ENCODE measurements around the gene GNAI1.
"Not testable (repeated sequence)": the region's sequence is repeated elsewhere in the genome, so short reads cannot be mapped to it uniquely, and the experiment has no call there.

GNAI1 gene

DNA sequence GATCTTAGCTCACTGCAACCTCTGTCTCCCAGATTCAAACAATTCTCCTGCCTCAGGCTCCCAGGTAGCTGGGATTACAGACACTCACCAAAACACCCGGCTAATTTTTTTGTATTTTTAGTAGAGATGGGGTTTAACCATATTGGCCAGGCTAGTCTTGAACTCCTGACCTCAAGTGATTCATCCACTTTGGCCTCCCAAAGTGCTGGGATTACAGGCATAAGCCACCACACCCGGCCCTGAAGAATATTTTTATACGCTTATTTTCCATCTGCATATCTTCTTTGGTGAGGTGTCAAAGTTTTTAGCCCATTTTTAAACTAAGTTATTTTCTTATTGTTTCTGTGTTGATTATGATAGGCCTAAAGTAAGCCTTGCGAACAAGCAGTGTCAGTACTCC is 23.1 kb downstream of the GNAI1 start:
- DNase-seq (ENCODE audit: low spot score); FAIRE-seq: not testable (repeated sequence)

DNA sequence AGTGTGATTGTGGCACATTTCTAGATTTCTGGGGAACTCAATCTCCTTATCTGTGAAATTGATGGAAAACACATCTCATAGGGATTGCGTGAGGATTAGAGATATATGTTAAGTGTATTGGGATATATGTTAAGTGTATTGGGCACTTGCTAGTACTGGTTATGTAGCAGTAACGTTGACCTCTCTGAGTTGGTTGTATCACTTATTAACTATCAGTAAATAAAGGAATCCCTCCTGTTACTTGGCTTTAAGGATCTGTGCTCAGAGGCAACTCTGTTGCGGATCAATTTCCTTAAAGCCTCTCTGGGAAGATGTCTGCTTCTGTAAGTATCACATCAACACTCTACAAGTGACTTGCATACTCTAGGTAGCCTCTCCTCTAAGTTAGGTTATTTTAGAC is 25.2 kb downstream of the GNAI1 start:
- no peak for DNase-seq (ENCODE audit: low spot score)
- FAIRE-seq, result peak; percentile 17

DNA sequence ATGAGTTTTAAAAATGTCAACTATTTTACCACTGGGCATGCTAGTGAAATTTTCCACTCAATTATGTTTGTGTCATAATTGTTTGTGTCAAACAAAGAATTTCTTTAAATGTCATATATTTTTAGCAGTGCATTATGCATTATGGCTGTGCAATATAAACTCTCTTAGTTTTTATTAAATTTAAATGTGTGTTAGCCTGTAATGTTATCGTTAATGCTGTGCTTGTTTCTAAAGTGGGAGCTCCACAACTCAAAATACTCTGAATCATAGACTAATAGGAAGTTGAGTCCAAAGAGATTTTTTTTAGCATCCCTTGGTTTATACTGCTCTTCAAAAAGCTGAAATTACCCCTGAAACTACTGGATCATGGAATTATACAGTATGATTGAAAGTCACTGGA is 26.8 kb downstream of the GNAI1 start:
- FAIRE-seq (no peak), DNase-seq (ENCODE audit: low spot score) (no peak)

DNA sequence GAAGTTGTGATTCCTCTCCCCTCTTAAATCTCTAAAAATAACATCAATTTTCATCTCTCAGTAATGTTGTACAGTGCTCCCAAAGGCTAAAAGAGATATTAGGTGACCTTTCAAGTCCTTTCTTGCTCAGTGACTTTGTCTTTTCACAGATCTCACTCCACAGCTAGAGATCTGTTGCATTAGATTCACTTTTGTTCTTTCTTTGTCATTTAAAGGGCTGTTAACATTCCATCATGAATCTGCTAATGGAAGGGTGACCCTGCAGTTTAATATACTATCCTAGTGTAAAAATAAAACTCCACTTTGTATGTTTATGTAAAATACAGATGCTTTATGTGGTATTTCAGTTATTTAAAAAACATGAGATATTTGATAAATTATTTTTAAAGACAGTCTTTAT is 30.5 kb downstream of the GNAI1 start:
- FAIRE-seq (no peak), DNase-seq (ENCODE audit: low spot score) (no peak)

DNA sequence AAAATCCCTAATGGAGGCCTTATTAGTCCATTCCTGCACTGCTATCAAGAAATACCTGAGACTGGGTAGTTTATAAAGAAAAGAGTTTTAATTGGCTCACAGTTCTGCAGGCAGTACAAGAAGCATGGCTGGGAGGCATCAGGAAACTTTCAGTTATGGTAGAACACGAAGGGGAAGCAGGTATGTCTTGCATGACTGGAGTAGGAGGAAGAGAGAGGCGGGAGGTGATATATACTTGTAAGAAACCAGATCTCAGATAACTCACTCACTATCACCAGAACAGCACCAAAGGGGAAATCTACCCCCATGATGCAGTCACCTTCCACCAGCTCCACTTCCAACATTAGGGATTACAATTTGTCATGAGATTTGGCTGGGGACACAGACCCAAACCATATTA is 35.8 kb downstream of the GNAI1 start:
- FAIRE-seq (no peak), DNase-seq (ENCODE audit: low spot score) (no peak)

DNA sequence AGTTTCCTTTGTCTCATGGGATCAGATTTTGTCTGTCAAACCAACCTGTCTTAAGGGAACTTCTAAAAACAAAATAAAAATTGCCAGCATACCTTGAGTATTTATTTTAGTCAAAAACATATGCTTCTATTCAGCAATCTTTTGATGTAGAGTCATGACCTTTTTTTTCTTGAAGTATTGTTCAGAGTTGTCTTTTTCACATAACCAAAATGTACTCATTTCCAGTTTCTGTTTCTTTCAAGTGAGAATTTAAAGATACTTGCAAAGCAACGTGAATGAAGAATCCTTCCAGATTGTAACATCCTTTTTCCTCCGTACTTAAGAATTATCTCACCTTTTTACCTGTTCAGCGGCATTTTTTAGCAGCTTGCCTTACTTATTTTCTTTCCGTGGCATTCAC is 37.8 kb downstream of the GNAI1 start:
- FAIRE-seq, result no peak
- no peak for DNase-seq (ENCODE audit: low spot score)

DNA sequence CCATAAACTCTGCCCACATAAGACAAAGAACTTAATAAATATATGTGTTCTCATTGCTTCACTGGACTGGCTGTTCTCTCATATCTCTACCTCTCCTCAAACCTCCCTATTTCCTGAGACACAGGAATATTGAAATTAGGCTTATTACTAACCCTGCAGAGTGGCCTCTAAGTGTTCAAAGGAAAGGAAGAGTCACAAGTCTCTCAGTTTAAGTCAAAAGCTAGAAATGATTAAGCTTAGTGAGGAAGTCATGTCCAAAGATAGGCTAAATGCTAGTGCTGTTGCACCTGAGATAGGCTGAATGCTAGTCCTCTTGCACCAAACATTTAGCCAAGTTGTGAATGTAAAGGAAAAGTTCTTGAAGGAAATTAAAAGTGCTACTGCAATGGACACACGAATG is 41.1 kb downstream of the GNAI1 start:
- no peak for DNase-seq (ENCODE audit: low spot score)
- peak; percentile 86 for FAIRE-seq

DNA sequence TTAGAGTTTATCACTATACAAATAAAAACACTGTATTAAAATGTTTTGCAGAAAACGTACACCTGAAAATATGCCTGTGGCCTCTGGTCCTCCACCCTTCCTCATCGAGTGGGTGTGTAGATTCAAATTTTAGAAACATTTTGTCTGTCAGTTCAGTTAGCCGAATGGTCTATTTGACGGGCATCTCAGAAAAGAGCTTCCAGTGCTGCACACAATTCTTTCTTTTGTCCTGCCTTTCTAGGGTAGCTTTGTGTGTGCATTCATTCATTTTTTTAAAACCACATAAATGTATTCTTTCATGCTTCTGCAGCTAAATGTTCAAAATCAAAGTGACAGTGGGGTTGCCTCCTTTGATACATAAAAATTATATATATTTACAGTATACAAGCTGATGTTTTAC is 46.8 kb downstream of the GNAI1 start:
- no peak for FAIRE-seq

DNA sequence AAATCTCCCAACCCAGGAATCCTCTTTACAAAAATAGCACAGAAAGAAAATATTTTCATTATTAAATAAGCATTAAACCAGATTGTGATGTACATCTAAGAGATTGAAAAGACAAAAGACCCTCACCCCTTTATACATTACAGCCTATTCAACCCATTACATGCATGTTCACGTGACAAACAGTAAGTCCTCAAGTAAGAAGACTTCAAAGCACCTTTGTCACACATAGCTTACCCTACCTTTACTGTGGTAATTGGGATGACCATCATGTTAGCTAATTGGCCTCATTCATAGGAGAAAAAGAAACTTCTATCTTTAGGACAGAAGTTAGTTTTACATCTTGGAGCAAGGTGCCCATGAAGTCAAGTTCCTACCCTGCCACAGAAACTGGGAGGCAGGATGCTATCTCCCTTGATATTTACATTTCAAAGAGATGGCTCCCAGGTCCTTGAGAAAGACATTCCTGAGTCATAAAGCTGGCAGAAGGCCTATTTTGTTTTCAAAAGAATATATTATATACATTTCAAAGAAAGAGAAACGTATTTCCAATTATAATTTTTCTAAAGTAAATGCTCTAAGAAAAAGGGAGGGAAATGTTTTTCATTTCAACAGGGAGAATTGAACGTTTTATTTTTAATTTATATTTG is 48.1 kb downstream of the GNAI1 start:
- no peak for FAIRE-seq
- DNase-seq (ENCODE audit: low spot score), result no peak

More for the DNA sequence above, 46.8 kb downstream of the GNAI1 start:
- no peak for DNase-seq (ENCODE audit: low spot score)

DNA sequence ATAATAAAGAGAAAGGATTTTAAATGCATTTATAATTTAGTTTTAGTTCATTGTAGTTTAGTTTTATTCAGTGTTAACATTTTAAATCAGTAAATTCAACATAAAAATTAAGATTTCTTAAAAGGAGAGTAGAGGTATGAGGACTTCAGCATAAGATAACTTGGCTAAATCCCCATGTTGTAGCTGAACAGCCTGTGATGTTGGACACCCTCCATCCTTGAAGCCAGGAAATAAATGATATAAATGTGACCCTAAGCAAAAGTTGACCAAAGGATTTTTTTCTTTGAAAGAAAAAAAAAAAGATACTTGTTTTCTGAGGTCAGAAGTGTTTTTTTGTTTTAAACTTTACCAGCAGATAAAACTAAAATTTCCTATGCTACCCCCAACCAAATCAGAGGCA is 48.7 kb downstream of the GNAI1 start:
- FAIRE-seq (no peak), DNase-seq (ENCODE audit: low spot score) (no peak)

DNA sequence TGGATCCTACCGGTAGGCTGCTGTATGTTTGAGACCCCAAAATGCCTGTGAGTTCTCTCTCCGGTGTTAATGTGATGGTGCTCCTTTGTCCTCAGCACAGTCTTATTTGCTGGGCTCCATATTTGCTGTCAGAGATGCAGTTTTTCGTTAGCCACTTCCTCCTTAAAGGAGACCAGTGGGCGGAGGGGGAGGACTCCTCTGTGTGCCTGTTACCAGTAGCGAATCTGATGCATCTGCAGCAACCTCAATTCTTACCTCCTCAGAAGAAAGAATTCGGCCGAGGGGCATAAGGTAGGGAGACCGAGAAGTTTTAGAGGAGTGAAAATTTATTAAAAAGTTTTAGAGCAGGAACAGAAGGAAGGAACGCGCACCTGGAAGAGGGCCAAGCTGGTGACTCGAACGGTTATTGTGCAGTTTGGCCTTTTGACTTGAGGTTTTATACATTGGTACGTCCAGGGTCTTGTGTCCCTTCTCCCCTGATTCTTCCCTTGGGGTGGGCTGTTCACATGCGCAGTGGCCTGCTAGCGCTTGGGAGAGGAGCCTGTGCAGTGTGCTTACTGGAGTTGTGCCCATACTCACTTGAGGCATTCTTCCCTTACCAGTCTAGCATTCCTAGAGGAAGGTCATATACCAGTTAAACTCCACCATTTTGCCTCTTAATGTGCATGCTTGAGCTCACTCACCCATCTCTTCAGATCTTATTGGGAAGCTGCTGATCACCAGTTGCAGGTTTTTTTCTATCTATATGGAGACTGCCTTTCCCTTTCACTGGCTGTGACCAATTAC is 49.5 kb downstream of the GNAI1 start:
- peak; percentile 27 for DNase-seq (ENCODE audit: low spot score)

DNA sequence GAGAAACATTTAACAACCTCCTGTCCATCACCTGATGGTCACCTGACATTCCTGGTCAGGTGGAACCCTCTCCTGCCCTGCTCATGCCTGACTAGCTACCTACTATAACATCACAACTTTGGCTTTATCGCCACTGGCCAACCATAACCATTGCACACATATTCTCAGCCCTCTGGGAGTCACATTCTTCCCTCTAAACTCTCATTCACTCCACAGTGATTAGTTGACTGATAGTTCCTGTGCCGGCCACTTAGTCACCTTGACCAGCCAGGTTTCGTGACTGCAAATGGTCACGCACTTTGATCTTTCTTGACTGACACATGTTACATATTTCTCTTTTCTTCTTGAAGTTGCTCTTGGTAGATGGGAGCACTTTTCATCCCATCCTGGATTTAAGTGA is 50.1 kb downstream of the GNAI1 start:
- FAIRE-seq, result peak; percentile 80
- DNase-seq (ENCODE audit: low spot score), result no peak

More for the DNA sequence above, 49.5 kb downstream of the GNAI1 start:
- FAIRE-seq, result no peak

DNA sequence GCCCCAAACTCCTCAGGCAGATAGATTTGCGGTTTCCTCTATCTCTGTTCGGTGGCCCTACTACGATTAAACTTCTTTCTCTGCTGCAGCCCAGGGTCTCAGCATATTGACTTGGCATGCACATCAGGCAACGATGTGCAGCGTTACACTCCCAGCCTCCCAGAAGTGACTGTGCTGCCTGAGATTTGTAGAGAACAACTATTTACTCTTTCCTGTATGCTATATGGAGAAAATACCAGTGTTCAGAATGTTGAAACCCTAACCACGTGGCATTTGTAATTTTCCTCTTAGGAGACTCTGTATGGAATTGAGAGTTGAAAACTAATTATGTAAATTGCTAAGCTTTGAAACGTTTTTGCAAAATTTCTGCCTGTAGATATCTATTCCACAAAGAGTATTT is 50.9 kb downstream of the GNAI1 start:
- no peak for FAIRE-seq
- DNase-seq (ENCODE audit: low spot score), result no peak

DNA sequence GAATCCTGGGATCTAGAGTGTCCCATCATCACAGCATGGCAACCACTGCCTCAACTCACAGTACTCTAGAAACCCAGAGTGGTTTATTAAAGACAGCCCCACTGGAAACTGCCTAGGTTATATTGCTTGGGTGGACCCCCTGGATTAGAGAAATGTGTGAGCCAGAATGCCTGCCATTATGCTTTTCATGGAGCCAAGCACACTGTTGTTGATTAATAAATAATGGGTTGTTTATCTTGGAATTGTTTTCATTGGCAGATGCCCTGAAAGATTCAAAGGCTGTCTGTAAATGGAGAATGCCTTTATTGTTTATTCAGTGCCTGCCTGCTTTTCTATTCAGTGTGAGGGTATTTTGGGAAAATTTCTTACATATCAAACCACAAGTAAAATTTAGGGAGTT is 52.1 kb downstream of the GNAI1 start:
- DNase-seq (ENCODE audit: low spot score) (no peak), FAIRE-seq (no peak)

DNA sequence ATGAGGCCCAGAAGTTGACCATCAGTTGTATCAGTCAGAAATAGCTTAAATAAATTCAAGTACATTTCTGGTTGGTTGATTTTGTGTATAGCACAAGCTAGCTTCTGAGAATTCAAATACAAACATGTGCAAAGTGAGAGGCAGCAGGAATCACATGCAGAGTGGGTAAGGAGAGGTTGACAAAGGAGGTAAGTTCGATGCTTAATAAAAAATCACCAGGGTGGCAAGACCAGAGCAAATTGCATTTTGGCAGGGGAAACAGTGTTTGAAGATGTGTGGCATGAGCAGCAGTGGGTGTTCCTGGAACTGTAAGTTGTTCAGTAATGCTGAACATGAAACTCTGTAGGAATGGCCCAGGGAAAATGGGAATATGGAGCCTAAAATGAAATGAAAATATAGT is 52.6 kb downstream of the GNAI1 start:
- DNase-seq (ENCODE audit: low spot score), result no peak
- no peak for FAIRE-seq

DNA sequence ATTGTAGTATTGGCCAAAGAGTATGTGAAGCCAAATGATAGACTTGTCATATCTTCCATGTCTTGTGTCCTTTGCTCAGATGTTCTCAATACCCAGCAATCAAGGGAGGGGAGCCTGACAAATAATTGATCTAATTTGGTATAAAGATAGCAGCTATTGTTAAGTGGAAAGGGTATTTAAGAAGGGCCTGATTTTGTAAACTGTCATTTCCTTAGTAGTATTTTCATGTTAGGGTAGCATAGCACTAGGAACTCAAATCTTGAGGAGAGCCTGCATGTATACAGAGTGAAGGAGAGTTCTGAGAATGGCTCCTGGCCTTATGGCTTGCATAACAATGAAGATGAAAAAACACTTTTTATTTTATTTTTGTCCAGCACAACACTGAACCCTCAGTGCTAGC is 53.1 kb downstream of the GNAI1 start:
- no peak for DNase-seq (ENCODE audit: low spot score)
- no peak for FAIRE-seq

DNA sequence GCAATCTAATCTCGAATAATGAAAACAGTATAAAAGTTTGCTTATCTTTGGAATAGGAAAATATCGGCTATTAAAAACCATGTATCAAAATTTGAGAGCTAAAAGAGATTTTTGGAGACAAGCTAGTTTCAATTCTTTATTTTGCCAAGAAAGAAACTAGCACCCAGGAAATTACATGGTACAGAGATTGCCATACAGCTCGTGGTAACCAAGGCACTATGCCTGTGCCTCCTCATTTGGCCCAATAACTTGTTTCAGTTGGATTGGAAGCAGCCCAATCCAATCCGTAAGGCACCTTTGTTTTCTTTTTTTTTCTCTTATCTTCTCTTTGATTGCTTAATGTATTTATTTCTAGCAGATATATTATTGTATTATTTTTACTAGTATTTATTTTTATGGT is 55.0 kb downstream of the GNAI1 start:
- no peak for DNase-seq (ENCODE audit: low spot score)
- FAIRE-seq, result no peak

DNA sequence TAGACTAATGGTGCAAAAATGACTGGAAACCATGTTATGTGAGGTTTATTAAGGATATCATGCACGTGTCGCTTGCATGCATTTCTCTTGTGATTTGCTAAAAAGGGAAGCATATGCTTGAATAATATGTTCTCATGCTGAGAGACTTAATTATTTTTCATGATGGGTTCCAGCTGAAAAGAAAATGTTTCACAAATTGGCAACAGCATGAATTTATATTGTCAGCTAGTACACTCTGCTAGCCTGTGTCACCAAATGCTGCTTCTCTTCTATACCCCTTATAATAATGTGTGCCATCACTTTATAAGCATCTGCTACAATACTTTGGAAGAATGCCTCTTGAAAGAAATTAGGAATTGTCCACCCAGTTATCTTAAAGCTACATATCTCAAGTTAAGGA is 63.0 kb downstream of the GNAI1 start:
- DNase-seq (ENCODE audit: low spot score), result no peak
- no peak for FAIRE-seq

DNA sequence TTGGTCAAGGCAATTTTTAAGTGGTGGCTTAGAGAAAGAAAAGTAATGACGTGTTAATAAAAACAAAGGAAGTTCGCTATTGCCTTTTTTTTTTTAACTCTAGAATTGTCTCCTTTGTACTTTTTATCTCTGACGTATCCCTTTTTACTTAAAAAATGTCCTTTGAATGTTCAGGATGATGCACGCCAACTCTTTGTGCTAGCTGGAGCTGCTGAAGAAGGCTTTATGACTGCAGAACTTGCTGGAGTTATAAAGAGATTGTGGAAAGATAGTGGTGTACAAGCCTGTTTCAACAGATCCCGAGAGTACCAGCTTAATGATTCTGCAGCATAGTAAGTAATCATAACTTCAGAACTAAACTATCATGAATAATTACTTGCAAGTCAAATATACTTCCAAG is 64.4 kb downstream of the GNAI1 start:
- FAIRE-seq, result peak; percentile 85
- DNase-seq (ENCODE audit: low spot score), result no peak

DNA sequence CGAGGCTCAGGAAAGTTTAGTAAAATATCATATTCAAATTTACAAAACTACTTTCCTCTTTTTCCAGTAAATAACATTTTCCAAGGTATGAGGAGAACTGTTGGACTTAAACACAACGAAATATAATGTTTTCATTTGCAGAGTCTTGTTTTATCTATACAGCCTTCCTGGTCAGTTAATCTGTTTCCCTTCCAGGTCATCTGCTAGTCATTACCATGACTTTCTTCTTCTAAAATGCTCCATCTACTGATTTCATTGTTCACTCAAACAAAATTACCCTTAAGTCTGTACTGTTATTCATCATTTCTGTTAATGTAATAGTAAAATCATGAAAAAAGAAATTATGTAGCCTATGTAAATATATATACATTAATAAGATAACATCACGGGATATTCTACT is 69.8 kb downstream of the GNAI1 start:
- DNase-seq (ENCODE audit: low spot score) (no peak), FAIRE-seq (no peak)

DNA sequence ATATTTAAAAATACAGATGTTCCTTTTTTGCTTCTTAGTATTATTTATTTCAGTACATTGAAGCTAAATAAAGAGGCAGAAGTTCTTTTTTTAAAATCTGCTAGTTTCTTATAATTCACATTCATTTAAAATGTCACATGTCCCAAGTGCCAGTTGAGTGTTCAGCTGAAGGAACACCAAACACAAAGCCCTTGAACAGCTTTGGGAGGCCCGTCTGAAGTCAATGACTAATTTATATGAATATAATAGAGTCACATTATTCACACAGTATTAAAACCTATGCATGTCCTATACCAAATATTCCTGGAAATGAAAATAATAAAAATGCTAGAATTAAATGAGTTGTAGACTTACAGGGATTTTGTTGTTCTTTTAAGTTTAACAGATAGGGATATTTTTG is 70.3 kb downstream of the GNAI1 start:
- DNase-seq (ENCODE audit: low spot score) (no peak), FAIRE-seq (no peak)

DNA sequence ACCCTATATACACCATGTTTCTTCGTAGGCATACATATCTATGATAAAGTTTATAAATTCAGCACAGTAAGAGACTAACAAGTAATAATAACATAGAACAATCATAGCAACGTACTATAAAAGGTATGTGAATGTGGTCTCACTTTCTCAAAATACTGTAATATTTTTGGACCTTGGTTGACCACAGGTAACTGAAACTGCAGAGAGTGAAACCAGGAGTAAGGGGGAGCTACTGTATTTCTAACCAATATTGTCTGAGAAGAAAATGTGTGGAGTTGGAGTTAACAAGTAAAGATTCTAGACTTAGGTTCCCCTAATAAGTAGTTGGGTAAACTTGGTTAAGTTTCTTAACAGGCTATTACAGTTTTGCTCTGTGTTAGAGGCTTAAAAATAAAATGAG is 72.1 kb downstream of the GNAI1 start:
- no peak for FAIRE-seq
- DNase-seq (ENCODE audit: low spot score), result no peak

DNA sequence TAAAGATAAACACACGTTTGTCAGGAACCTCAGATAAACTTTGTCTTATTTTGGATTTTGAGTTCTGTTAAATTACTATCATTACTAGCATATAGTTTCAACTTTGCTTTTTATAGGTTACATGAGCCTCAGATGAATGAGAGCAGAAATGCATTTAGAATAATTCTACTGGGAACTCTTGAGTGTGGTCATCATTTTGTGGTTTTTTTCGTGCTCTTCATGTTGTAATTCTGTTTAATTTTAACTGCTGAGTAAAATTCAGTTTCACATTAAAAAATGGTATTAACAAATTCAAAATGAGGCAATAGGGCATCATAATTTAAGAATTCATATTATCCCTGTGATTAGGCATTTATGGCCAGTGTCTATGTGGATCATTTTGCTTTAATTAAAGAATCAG is 72.9 kb downstream of the GNAI1 start:
- FAIRE-seq (no peak), DNase-seq (ENCODE audit: low spot score) (no peak)
